Measurements from ENCODE around the gene CEP164. TPM values are rescaled to one million over a fixed set of nuclear protein-coding genes. Genes with fewer than 3 reads are reported as not detected.

The CEP164 gene
- total RNA-seq, 4 donors from 2014 or later: 11.3 to 45.1 (median 15.2) TPM

DNA sequence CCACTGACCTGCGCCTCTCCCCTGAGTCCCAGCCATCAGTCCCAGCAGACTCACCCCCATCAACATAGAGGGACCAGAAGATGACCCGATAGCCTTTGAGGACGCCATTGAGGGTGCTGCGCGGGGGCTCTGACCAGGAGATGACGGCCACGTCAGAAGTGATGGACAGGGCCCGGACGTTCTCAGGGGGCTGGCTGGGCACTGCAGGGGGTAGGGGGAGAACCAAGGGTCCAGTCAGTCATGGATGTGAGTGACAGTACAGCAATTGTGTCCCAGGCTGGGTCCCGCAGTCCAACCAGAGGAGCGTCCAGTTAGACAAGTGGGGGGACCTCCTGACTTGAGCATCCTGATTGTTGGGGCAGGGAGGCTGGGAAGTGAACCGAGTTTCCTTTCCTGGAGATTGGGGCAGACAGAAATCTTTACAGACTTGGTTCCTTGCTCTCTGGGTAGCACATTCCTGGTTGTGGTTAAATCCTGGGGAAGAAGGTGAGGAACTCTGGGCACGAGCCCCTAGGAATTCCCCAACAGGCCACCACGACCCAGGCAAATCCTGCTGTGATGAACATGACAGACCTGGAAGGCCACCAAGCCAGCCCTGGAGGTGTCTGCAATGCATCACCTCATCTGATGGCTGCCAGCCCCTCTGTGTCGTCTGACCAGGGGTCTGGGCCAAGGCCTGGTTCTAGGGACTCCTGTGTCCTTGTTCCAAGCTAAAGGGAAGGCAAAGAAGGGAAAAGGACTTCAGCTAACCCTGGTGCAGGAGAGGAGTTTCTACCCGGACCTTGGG, 133.9 kb downstream of the CEP164 start:
- TF ChIP-seq POLR2A (IDR thresholded peaks at IDR 0.05): no peak
- TF ChIP-seq, protein P1, sequence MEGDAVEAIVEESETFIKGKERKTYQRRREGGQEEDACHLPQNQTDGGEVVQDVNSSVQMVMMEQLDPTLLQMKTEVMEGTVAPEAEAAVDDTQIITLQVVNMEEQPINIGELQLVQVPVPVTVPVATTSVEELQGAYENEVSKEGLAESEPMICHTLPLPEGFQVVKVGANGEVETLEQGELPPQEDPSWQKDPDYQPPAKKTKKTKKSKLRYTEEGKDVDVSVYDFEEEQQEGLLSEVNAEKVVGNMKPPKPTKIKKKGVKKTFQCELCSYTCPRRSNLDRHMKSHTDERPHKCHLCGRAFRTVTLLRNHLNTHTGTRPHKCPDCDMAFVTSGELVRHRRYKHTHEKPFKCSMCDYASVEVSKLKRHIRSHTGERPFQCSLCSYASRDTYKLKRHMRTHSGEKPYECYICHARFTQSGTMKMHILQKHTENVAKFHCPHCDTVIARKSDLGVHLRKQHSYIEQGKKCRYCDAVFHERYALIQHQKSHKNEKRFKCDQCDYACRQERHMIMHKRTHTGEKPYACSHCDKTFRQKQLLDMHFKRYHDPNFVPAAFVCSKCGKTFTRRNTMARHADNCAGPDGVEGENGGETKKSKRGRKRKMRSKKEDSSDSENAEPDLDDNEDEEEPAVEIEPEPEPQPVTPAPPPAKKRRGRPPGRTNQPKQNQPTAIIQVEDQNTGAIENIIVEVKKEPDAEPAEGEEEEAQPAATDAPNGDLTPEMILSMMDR (IDR thresholded peaks at IDR 0.05): no peak
- no peak overlapping the region for H3K4me3 ChIP-seq (ENCODE audit: low read depth, poor library complexity, severe bottlenecking)
- 86 to 88% methylated on average over 16 of the region's 16 CpGs for WGBS, 2 donors
- intact Hi-C loops (cut with DNase I; ENCODE audit: low total_unique reads): no loop called here
- DNase-seq (ENCODE audit: low spot score in 2 of 2): no peak

DNA sequence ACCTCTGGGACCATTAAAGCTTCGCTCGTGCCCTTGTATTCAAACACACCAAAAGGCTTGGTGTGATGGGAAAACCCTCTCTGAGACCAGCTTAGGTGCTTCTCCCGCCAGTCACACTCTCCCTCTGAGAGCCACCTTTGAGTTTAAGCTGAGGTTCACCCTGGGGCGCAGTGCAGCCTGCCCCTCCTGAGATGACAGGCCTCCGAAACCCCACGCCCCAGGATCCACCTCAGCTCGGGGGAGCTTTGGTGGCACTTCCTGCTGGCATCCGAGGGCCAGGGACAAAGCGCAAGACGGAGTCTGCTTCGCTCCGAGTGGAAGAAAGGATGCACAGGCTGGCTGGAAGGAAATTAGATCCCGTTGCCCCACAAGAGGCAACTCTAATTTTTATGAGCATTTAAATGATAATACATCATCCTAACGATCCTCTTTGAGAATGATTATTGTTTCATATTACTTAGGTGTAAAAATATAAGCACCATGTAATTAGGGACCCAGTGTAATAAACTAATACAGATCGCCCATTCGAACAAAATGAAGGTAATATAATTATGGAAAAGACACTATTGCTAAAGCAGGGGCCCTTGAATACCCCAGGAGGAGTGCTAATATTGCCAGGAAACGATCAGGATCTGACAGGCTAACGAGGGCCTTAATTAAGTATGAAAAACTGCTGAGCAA, 134.7 kb downstream of the CEP164 start:
- TF ChIP-seq POLR2A (IDR thresholded peaks at IDR 0.05): no peak
- TF ChIP-seq, protein P1 (IDR thresholded peaks at IDR 0.05): no peak
- 77 to 79% methylated on average over 18 of the region's 18 CpGs for WGBS, 2 donors
- DNase-seq (ENCODE audit: low spot score in 2 of 2): no peak
- no peak overlapping the region for H3K4me3 ChIP-seq (ENCODE audit: low read depth, poor library complexity, severe bottlenecking)
- intact Hi-C loops (cut with DNase I; ENCODE audit: low total_unique reads): no loop called here

DNA sequence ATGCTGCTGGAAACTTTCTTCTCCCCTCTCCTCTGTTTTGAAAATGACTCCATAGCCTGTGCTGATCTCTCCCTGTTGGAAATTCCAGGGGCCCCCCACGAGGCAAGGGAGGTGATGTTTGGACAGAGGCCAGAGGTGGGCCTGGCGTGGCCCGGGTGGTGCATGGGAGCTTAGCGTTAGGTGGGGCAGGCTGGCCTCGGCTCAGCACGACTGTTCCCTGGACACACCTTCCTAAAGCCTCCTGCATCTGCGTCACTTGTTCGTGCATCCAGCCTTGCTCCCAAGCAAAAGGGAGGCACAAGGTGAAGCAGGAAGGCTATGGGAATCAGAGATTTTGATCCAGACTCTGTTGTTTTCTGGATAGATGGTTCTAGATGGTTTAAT, 135.2 kb downstream of the CEP164 start:
- DNase-seq (ENCODE audit: low spot score in 2 of 2): no peak
- TF ChIP-seq, protein P1 (IDR thresholded peaks at IDR 0.05): no peak
- intact Hi-C loops (cut with DNase I; ENCODE audit: low total_unique reads): no loop called here
- no peak overlapping the region for H3K4me3 ChIP-seq (ENCODE audit: low read depth, poor library complexity, severe bottlenecking)
- WGBS, 2 donors: 60 to 64% methylated on average over 8 of the region's 8 CpGs

Other genes starting within 250 kb of the CEP164 start
- 10 to 100 TPM; 26.7 to 37.5 (median 30.1) TPM for gene SIK3, start 229.4 kb upstream of the CEP164 start, total RNA-seq
- gene PAFAH1B2, start 183.6 kb upstream of the CEP164 start, total RNA-seq: 10 to 100 TPM; 49.1 to 72.4 (median 62.5) TPM
- gene SIDT2, start 149.1 kb upstream of the CEP164 start, total RNA-seq: 10 to 100 TPM; 38.4 to 49.4 (median 40.7) TPM
- 100 to 1,000 TPM; 122 to 450 (median 233) TPM for gene TAGLN, start 128.5 kb upstream of the CEP164 start, total RNA-seq
- 10 to 100 TPM; 37.6 to 83.2 (median 56.0) TPM for gene PCSK7, start 95.8 kb upstream of the CEP164 start, total RNA-seq
- 10 to 100 TPM in 1 of 4 donors, 1 to 10 TPM in 3; 7.4 to 11.3 (median 9.5) TPM for gene RNF214, start 95.2 kb upstream of the CEP164 start, total RNA-seq
- 1 to 10 TPM; 2.7 to 5.8 (median 4.2) TPM for gene BACE1-AS, start 36.5 kb upstream of the CEP164 start, total RNA-seq
- gene BACE1, start 11.6 kb upstream of the CEP164 start, total RNA-seq: 10 to 100 TPM in 3 of 4 donors, 1 to 10 TPM in 1; 9.1 to 31.6 (median 19.1) TPM

Measured in lower leg skin (tissue), 4 donors.